Mesendoderm (in vitro differentiated cells): Measurements from ENCODE around the gene PPFIA4.

Source experiments
- DNase-seq: peaks from one replicate; pipeline ENCODE4 v3.0.0; 2013
- H2AK5ac ChIP-seq: 2 replicates; pipeline ENCODE4 v1.6.1; 2013; ENCODE audit warnings: low read length, inconsistent platforms
- H2BK120ac ChIP-seq: 2 replicates; pipeline ENCODE4 v1.6.1; 2013; ENCODE audit warnings: low read depth, mild to moderate bottlenecking, low read length, moderate library complexity, mixed read lengths
- H2BK15ac ChIP-seq: replicated peaks from 2 replicates; pipeline ENCODE4 v1.6.1; 2013; ENCODE audit warnings: low read depth, mild to moderate bottlenecking, moderate library complexity
- H2BK5ac ChIP-seq: 2 replicates; pipeline ENCODE4 v1.6.1; 2013; ENCODE audit warnings: low read length, inconsistent platforms
- H3K18ac ChIP-seq: 2 replicates; pipeline ENCODE4 v1.6.1; 2013; ENCODE audit warnings: mild to moderate bottlenecking, low read length, mixed read lengths
- H3K23ac ChIP-seq: one replicate; pipeline ENCODE4 v1.6.1; 2013; ENCODE audit warnings: low read length
- H3K27ac ChIP-seq: 2 replicates; pipeline ENCODE4 v1.5.1; 2013; ENCODE audit warnings: low read depth, mild to moderate bottlenecking, inconsistent platforms, low read length, moderate library complexity
- H3K27me3 ChIP-seq: 2 replicates; pipeline ENCODE4 v1.6.1; 2013; ENCODE audit warnings: low read length, control low read depth, mild to moderate bottlenecking, inconsistent platforms; ENCODE audit not compliant: insufficient read depth, poor library complexity
- H3K36me3 ChIP-seq: 2 replicates; pipeline ENCODE4 v1.6.1; 2013; ENCODE audit warnings: low read length, inconsistent platforms; ENCODE audit not compliant: control insufficient read depth, insufficient read depth
- H3K4ac ChIP-seq: one replicate; pipeline ENCODE4 v1.6.1; 2013; ENCODE audit warnings: low read depth, mild to moderate bottlenecking, low read length, moderate library complexity
- H3K4me1 ChIP-seq: 2 replicates; pipeline ENCODE4 v1.6.1; 2013; ENCODE audit warnings: low read depth, low read length, inconsistent platforms; ENCODE audit not compliant: control insufficient read depth
- H3K4me2 ChIP-seq: 2 replicates; pipeline ENCODE4 v1.6.1; 2013; ENCODE audit warnings: low read length
- H3K4me3 ChIP-seq: 2 replicates; pipeline ENCODE4 v1.5.1; 2013; ENCODE audit warnings: mild to moderate bottlenecking, low read length
- H3K56ac ChIP-seq: one replicate; pipeline ENCODE4 v1.6.1; 2013; ENCODE audit warnings: low read length
- H3K79me1 ChIP-seq: 2 replicates; pipeline ENCODE4 v1.6.1; 2013; ENCODE audit warnings: low read length, inconsistent platforms
- H3K79me2 ChIP-seq: 2 replicates; pipeline ENCODE4 v1.6.1; 2013; ENCODE audit warnings: mild to moderate bottlenecking, low read length; ENCODE audit not compliant: control insufficient read depth, insufficient read depth
- H3K9ac ChIP-seq: 2 replicates; pipeline ENCODE4 v1.6.1; 2013; ENCODE audit warnings: low read length, inconsistent platforms
- H4K5ac ChIP-seq: one replicate; pipeline ENCODE4 v1.6.1; 2013; ENCODE audit warnings: low read length
- H4K8ac ChIP-seq: one replicate; pipeline ENCODE4 v1.6.1; 2013; ENCODE audit warnings: low read depth, mild to moderate bottlenecking, control low read depth, low read length, moderate library complexity
- WGBS: extraction: QIAGEN DNeasy Blood & Tissue Kit; methylation state at CpG from one replicate; pipeline ENCODE4 v1.1.7; 2013; ENCODE audit warnings: low lambda C conversion rate, missing lambda C conversion rate; ENCODE audit not compliant: insufficient coverage; ENCODE audit errors: extremely low coverage; 5-methylcytosine and 5-hydroxymethylcytosine counted together

The PPFIA4 gene

DNA sequence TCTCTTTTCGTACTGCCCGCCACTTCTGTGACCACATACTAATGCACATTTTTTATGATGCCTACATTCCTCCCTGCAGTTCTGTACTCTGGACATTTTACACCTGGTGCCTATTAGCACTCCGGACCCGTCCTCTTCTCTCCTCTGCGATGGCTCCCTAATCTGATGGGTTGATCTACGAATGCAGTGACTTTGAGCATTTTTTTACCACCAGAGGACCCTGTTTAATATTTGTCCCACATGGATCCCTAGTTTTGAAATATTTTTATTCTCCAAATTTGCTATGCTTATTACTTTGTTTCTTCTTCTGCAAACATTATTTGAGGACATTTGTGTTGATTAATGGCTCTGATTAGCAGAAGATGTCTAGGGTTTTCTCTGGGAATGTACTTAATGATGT, 5.2 kb downstream of the PPFIA4 start:
- no peaks in the 10 kb centered on the region for H3K36me3 ChIP-seq
- no peak overlapping the region for H3K23ac ChIP-seq
- no peak overlapping the region for H2BK15ac ChIP-seq
- DNase-seq, result no peak
- H3K27ac ChIP-seq, result no peak overlapping the region
- H3K27me3 ChIP-seq, result peaks cover 4% of the 10 kb centered on the region
- H3K4me1 ChIP-seq, result peaks cover 4% of the 10 kb centered on the region
- H3K79me2 ChIP-seq, result no peaks in the 10 kb centered on the region
- no peak overlapping the region for H4K5ac ChIP-seq
- no peak overlapping the region for H3K56ac ChIP-seq
- H2BK5ac ChIP-seq, result no peak overlapping the region
- H3K79me1 ChIP-seq, result no peaks in the 10 kb centered on the region
- no peak overlapping the region for H3K18ac ChIP-seq
- H2AK5ac ChIP-seq, result no peak overlapping the region
- WGBS, result no CpG with 5 or more reads among the region's 6 CpGs
- no peak overlapping the region for H3K4me3 ChIP-seq
- no peak overlapping the region for H4K8ac ChIP-seq
- no peak overlapping the region for H2BK120ac ChIP-seq
- H3K4ac ChIP-seq, result no peak overlapping the region
- H3K9ac ChIP-seq, result no peak overlapping the region
- no peak overlapping the region for H3K4me2 ChIP-seq

DNA sequence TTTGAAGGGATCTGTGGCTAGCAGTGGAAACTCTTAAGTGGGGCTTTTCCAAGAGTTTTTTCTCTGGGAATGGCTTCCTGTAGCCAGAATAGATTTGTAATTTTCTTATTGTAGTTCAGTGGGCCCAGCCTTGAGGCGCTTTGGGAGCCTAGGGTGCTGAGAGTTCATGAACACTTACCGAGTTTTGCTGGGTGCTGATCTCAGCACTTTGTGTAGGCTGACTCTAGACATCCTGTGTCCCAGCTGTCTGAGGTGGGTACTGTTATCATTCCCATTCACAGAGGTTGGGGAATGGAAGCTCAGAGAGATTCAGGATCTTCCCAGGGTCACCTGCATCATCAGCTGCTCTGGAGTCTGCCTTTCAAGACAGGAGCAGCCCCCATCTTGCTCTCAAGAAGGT, 7.0 kb downstream of the PPFIA4 start:
- DNase-seq, result no peak
- no CpG with 5 or more reads among the region's 2 CpGs for WGBS

DNA sequence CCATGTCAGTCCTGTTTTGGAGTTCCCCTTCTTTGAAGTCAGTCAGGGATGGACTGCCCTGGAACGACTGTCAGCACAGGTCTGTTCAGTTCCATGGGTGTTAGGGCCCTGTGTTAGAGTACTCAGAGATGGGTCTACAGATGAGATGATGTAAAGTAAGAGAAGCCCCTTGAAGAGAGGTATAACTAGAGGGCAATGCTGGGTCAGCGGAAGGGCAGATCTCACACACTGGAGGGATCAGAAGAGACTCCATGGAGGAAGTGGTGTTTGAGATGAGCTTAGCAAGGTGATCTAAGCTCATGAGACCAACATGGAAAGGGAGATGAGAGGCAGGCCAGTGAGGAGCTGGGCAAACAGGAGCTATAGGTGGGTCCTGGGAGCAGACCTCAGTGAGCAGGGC, 7.6 kb downstream of the PPFIA4 start:
- no peak overlapping the region for H3K9ac ChIP-seq
- H3K56ac ChIP-seq, result no peak overlapping the region
- H2AK5ac ChIP-seq, result no peak overlapping the region
- no peak overlapping the region for H3K4ac ChIP-seq
- no peak overlapping the region for H4K8ac ChIP-seq
- H3K23ac ChIP-seq, result no peak overlapping the region
- no peaks in the 10 kb centered on the region for H3K4me1 ChIP-seq
- H3K27me3 ChIP-seq, result no peaks in the 10 kb centered on the region
- no peak for DNase-seq
- no peak overlapping the region for H3K4me3 ChIP-seq
- H2BK120ac ChIP-seq, result no peak overlapping the region
- no peaks in the 10 kb centered on the region for H3K79me1 ChIP-seq
- no peak overlapping the region for H3K4me2 ChIP-seq
- H3K79me2 ChIP-seq, result no peaks in the 10 kb centered on the region
- no peak overlapping the region for H2BK15ac ChIP-seq
- H3K18ac ChIP-seq, result no peak overlapping the region
- no CpG with 5 or more reads among the region's 2 CpGs for WGBS
- H3K27ac ChIP-seq, result no peak overlapping the region
- H2BK5ac ChIP-seq, result no peak overlapping the region
- H4K5ac ChIP-seq, result no peak overlapping the region
- H3K36me3 ChIP-seq, result no peaks in the 10 kb centered on the region

More for the DNA sequence above, 7.0 kb downstream of the PPFIA4 start:
- Histone ChIP-seq H3K4me2 (no peak overlapping the region), H3K36me3 (no peaks in the 10 kb centered on the region), H2BK15ac (no peak overlapping the region), H3K9ac (no peak overlapping the region), H4K8ac (no peak overlapping the region), H2AK5ac (no peak overlapping the region), H3K18ac (no peak overlapping the region), H3K27me3 (no peaks in the 10 kb centered on the region), H3K56ac (no peak overlapping the region), H2BK5ac (no peak overlapping the region), H2BK120ac (no peak overlapping the region), H3K79me2 (no peaks in the 10 kb centered on the region), H3K79me1 (no peaks in the 10 kb centered on the region), H3K27ac (no peak overlapping the region), H3K4me3 (no peak overlapping the region), H3K4ac (no peak overlapping the region), H4K5ac (no peak overlapping the region), H3K23ac (no peak overlapping the region), H3K4me1 (no peaks in the 10 kb centered on the region)

DNA sequence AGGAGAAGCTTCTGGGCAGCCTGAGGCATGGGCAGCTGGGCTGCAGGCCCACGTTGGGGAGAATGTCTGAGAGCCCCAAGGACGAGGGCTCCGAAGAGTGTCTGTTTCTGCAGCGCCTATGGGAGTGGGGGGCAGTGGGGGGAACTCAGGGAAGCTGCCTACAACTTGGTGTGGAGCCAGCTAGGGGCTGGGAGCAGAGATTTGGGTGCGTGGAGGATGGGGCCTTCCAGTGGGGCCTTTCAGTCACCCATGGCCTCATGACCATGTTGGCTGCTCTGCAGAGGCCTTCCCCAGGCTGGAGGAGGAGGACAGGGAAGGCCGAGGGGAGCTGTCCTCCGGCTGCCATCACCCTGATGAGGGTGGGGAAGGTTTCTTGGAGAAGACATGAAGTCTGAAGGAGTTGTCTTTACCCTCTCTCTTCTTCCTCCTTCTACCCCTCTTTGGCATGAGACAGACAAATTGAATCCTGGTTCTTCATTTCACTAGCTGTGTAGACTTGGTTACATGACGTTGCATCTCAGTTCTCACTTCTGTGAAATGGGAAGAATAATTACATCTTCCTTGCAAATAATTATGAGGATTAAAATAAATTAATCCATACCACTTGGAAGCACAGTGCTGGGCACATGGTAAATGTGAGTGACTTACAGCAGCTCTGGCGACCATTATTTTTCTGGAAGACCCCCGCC, 8.3 kb downstream of the PPFIA4 start:
- no peak overlapping the region for H4K5ac ChIP-seq
- DNase-seq, result no peak
- H2BK120ac ChIP-seq, result no peak overlapping the region
- H3K4ac ChIP-seq, result no peak overlapping the region
- no peak overlapping the region for H3K56ac ChIP-seq
- no peak overlapping the region for H2BK15ac ChIP-seq
- no peak overlapping the region for H3K27ac ChIP-seq
- no peak overlapping the region for H3K18ac ChIP-seq
- H3K79me2 ChIP-seq, result no peaks in the 10 kb centered on the region
- no peaks in the 10 kb centered on the region for H3K27me3 ChIP-seq
- H4K8ac ChIP-seq, result no peak overlapping the region
- no peak overlapping the region for H2BK5ac ChIP-seq
- H3K23ac ChIP-seq, result no peak overlapping the region
- no peaks in the 10 kb centered on the region for H3K36me3 ChIP-seq
- H3K4me1 ChIP-seq, result no peaks in the 10 kb centered on the region
- H3K79me1 ChIP-seq, result no peaks in the 10 kb centered on the region
- WGBS, result no CpG with 5 or more reads among the region's 10 CpGs
- no peak overlapping the region for H3K4me2 ChIP-seq
- no peak overlapping the region for H2AK5ac ChIP-seq
- H3K9ac ChIP-seq, result no peak overlapping the region
- no peak overlapping the region for H3K4me3 ChIP-seq

DNA sequence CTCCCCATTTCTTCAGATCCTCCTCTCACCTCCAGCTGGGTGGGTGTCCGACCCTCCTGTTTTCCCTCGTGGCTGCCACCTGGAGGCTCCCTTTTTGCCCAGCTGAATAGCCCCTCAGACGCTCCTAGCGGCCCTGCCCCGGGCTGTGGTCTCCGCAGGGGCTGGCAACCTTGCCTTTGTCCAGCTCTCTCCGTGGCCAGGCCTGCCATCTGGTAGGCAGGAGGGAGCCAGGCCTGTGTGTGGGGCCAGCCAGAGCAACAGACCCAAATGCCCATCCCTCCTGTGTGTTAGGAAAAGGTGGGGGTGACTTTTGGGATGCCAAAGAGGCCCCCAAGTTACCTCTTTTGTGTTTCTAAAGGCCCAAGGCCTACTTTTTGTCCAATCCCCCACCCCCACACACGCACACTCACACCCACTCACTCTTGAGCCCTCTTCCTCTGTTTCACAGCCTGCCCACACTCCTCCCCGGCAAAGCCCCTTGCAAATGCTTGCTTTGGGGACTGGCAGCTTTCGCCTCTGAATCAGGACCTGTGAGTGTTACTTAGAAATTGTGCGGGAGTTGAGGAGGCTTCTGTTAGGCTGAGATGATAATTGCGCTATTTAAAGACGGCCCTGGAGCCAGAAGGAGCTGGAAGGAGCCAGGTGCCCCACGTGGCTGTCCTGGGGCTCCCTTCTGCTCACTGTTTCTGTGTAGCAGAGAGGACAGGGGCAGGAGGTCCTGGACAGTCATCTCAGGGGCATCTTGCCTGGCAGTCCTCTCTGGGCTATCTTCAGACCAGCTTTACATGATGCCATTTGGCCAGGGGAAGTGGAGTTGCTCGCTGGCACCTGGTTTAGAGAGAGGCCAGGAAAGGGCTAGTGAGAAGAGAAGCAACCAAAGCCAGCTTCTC, 9.1 kb downstream of the PPFIA4 start:
- no CpG with 5 or more reads among the region's 15 CpGs for WGBS
- no peaks in the 10 kb centered on the region for H3K79me1 ChIP-seq

More for the DNA sequence above, 9.1 kb downstream of the PPFIA4 start:
- Histone ChIP-seq H3K4me2 (no peak overlapping the region), H3K36me3 (no peaks in the 10 kb centered on the region), H3K4me1 (no peaks in the 10 kb centered on the region), H4K8ac (no peak overlapping the region), H2AK5ac (no peak overlapping the region), H2BK120ac (no peak overlapping the region), H3K4ac (no peak overlapping the region), H2BK5ac (no peak overlapping the region), H4K5ac (no peak overlapping the region), H3K56ac (no peak overlapping the region), H3K4me3 (no peak overlapping the region), H3K79me2 (no peaks in the 10 kb centered on the region), H3K18ac (no peak overlapping the region), H3K27ac (no peak overlapping the region), H3K9ac (no peak overlapping the region), H3K23ac (no peak overlapping the region), H2BK15ac (no peak overlapping the region), H3K27me3 (no peaks in the 10 kb centered on the region)
- DNase-seq, result no peak
